LNCaP clone FGC (cell line): ENCODE measurements around the gene OTOG.

Experiments
- DNase-seq: peaks from one replicate; pipeline ENCODE4 v3.0.0-alpha.2; 2011; ENCODE audit warnings: low read depth
- H3K4me3 ChIP-seq: 2 replicates; pipeline ENCODE4 v1.5.1; 2011; ENCODE audit warnings: mild to moderate bottlenecking, low read depth, low read length, control low read depth
- CTCF ChIP-seq: IDR thresholded peaks from 2 replicates; pipeline ENCODE4 v1.5.1; 2012; ENCODE audit warnings: mild to moderate bottlenecking; ENCODE audit not compliant: control insufficient read depth, insufficient read depth; ENCODE audit errors: extremely low read depth

The OTOG gene

GRCh38 chr11:17511571-17511970 is 35.5 kb upstream of the OTOG start:
- TF ChIP-seq CTCF: no peak
- no peak for DNase-seq

GRCh38 chr11:17512101-17512500 is 35.0 kb upstream of the OTOG start:
- H3K4me3 ChIP-seq: no peak overlapping the region
- no peak for TF ChIP-seq CTCF
- no peak for DNase-seq

More at GRCh38 chr11:17511571-17511970, 35.5 kb upstream of the OTOG start:
- H3K4me3 ChIP-seq: no peak overlapping the region

- no peak for TF ChIP-seq CTCF
- no peak for DNase-seq
- H3K4me3 ChIP-seq: no peak overlapping the region
Observed at GRCh38 chr11:17513853-17514252, 33.2 kb upstream of the OTOG start.

GRCh38 chr11:17514476-17514875 is 32.6 kb upstream of the OTOG start:
- no peak overlapping the region for H3K4me3 ChIP-seq

GRCh38 chr11:17515443-17516176 is 31.4 kb upstream of the OTOG start:
- H3K4me3 ChIP-seq: no peak overlapping the region
- no peak for DNase-seq
- no peak for TF ChIP-seq CTCF

More at GRCh38 chr11:17514476-17514875, 32.6 kb upstream of the OTOG start:
- no peak for DNase-seq
- TF ChIP-seq CTCF: no peak

- no peak for DNase-seq
- TF ChIP-seq CTCF: no peak
- H3K4me3 ChIP-seq: no peak overlapping the region
Observed at GRCh38 chr11:17516551-17517150, 30.4 kb upstream of the OTOG start.
